Stimulated activated CD8-positive, alpha-beta memory T cell treated with anti-CD3 and anti-CD28 coated beads, Interleukin-15, amount 100 ng/mL, for 4 hours (primary cell): ENCODE results near the gene CRHR1.
"Not testable (repeated sequence)": the region's sequence is repeated elsewhere in the genome, so short reads cannot be mapped to it uniquely, and the experiment has no call there.

Experiments used
- DNase-seq, 2 donors: peaks; one replicate each; pipeline ENCODE4 v3.0.0-alpha.2; 2020; ENCODE audit warnings: low read depth in 2 of 2

Gene CRHR1

GRCh38 chr17:45845376-45846185 lies 61.5 kb downstream of the CRHR1 start:
- DNase-seq: no peak

GRCh38 chr17:45846223-45846622 lies 62.1 kb downstream of the CRHR1 start:
- DNase-seq: no peak

GRCh38 chr17:45846646-45847045 lies 62.5 kb downstream of the CRHR1 start:
- DNase-seq: no peak

- no peak for DNase-seq
Observed at GRCh38 chr17:45847101-45847500, 63.0 kb downstream of the CRHR1 start.

- DNase-seq: no peak
Observed at GRCh38 chr17:45847747-45848146, 63.6 kb downstream of the CRHR1 start.

GRCh38 chr17:45848405-45848804 lies 64.3 kb downstream of the CRHR1 start:
- DNase-seq: no peak

- DNase-seq: no peak
Observed at GRCh38 chr17:45848868-45849535, 64.9 kb downstream of the CRHR1 start.

- no peak for DNase-seq
Observed at GRCh38 chr17:45849536-45849990, 65.4 kb downstream of the CRHR1 start.

GRCh38 chr17:45850011-45850410 lies 65.9 kb downstream of the CRHR1 start:
- DNase-seq: no peak

- DNase-seq: no peak
Observed at GRCh38 chr17:45850468-45850867, 66.3 kb downstream of the CRHR1 start.

GRCh38 chr17:45851022-45851421 lies 66.9 kb downstream of the CRHR1 start:
- no peak for DNase-seq

- no peak for DNase-seq
Observed at GRCh38 chr17:45851464-45851863, 67.3 kb downstream of the CRHR1 start.

- no peak for DNase-seq
Observed at GRCh38 chr17:45851873-45852272, 67.8 kb downstream of the CRHR1 start.

GRCh38 chr17:45852535-45853297 lies 68.6 kb downstream of the CRHR1 start:
- DNase-seq: peak in 1 of 2 donors; percentile 36

- DNase-seq: no peak
Observed at GRCh38 chr17:45854209-45854608, 70.1 kb downstream of the CRHR1 start.

GRCh38 chr17:45855691-45856336 lies 71.7 kb downstream of the CRHR1 start:
- DNase-seq: no peak

GRCh38 chr17:45857977-45858708 lies 74.0 kb downstream of the CRHR1 start:
- no peak for DNase-seq

- DNase-seq: no peak
Observed at GRCh38 chr17:45861165-45861564, 77.0 kb downstream of the CRHR1 start.

GRCh38 chr17:45862127-45862526 lies 78.0 kb downstream of the CRHR1 start:
- DNase-seq: not testable (repeated sequence)

GRCh38 chr17:45863857-45864654 lies 79.9 kb downstream of the CRHR1 start:
- no peak for DNase-seq
